HepG2 (cell line): Measurements from ENCODE around the gene DHRS4L2. TPM values are rescaled to one million over a fixed set of nuclear protein-coding genes. Genes with fewer than 3 reads are reported as not detected.
"Not testable (repeated sequence)": the region's sequence is repeated elsewhere in the genome, so short reads cannot be mapped to it uniquely, and the experiment has no call there.

Experiments used
- KAT8 ChIP-seq: IDR thresholded peaks from 2 replicates; pipeline ENCODE4 v1.6.1; 2016; ENCODE audit warnings: missing genetic modification reagents, missing compliant biosample characterization
- NONO ChIP-seq, 2 experiments: fragments of 450-650 bp in 1 of 2; sonication (generic) in 1 of 2; formaldehyde crosslinking in 1 of 2; IDR thresholded peaks in 1 of 2; conservative IDR thresholded peaks in 1 of 2; 2 replicates each; pipeline versions ENCODE4 v1.6.1 to v1.8.0; 2017 to 2022; ENCODE audit warnings: mild to moderate bottlenecking in 1 of 2, missing genetic modification reagents in 1 of 2, moderate library complexity in 1 of 2
- SP1 ChIP-seq, 2 experiments: fragments of 450-650 bp in 1 of 2; sonication (generic) in 1 of 2; formaldehyde crosslinking in 1 of 2; IDR thresholded peaks; 2 replicates each; pipeline versions ENCODE4 v1.4.0 to v1.6.1; 2016 to 2020; ENCODE audit warnings: missing genetic modification reagents in 1 of 2
- SP5 ChIP-seq: IDR thresholded peaks from 2 replicates; pipeline ENCODE4 v1.6.1; 2016; ENCODE audit warnings: low read depth, borderline replicate concordance
- YEATS2 ChIP-seq: sonication (generic); formaldehyde crosslinking; IDR thresholded peaks from 2 replicates; pipeline ENCODE4 v1.4.0; 2020; ENCODE audit warnings: missing genetic modification reagents, borderline replicate concordance
- ZFP36L1 ChIP-seq: sonication (generic); formaldehyde crosslinking; IDR thresholded peaks from 2 replicates; pipeline ENCODE4 v1.8.0; 2022; ENCODE audit warnings: mild to moderate bottlenecking, missing genetic modification reagents, moderate library complexity
- ZMYM3 ChIP-seq: sonication (generic); formaldehyde crosslinking; IDR thresholded peaks from 2 replicates; pipeline ENCODE4 v1.5.1; 2020; ENCODE audit warnings: mild to moderate bottlenecking, missing genetic modification reagents
- ZNF326 ChIP-seq: sonication (generic); formaldehyde crosslinking; IDR thresholded peaks from 2 replicates; pipeline ENCODE4 v1.4.0; 2020; ENCODE audit warnings: missing genetic modification reagents, borderline replicate concordance
- ZNF724P ChIP-seq: sonication (generic); formaldehyde crosslinking; IDR thresholded peaks from 2 replicates; pipeline ENCODE4 v1.8.0; 2022; ENCODE audit warnings: missing genetic modification reagents, borderline replicate concordance
- ZNF746 ChIP-seq: sonication (generic); formaldehyde crosslinking; IDR thresholded peaks from 2 replicates; pipeline ENCODE4 v1.8.0; 2022; ENCODE audit warnings: mild to moderate bottlenecking, missing genetic modification reagents
- ZNF749 ChIP-seq: sonication (generic); formaldehyde crosslinking; IDR thresholded peaks from 2 replicates; pipeline ENCODE4 v1.8.0; 2022; ENCODE audit warnings: mild to moderate bottlenecking, missing genetic modification reagents, moderate library complexity, borderline replicate concordance
- ZNF792 ChIP-seq: IDR thresholded peaks from 2 replicates; pipeline ENCODE4 v1.6.1; 2016
- polyA plus RNA-seq, 8 experiments: library from polyadenylated mRNA; depleted of rRNA in 3 of 8; stranded (reverse) in 7 of 8; unstranded in 1 of 8; fragments of >200 nt; fragmentation: Illumina TruSeq in 4 of 8; extraction: Trizol in 4 of 8; gene quantifications; 2 replicates each; pipeline versions ENCODE4 v1.2.1 to v1.2.3, GENCODE V29; 2011 to 2016; ENCODE audit warnings: low read depth in 4 of 8, missing spikeins in 1 of 8, mixed read lengths in 1 of 8; ENCODE audit not compliant: insufficient read depth in 1 of 8
- total RNA-seq, 5 experiments: library from RNA; depleted of rRNA; stranded (reverse); fragments of >200 nt; fragmentation: Illumina TruSeq; extraction: Trizol; gene quantifications; 2 replicates each; pipeline ENCODE4 v1.2.3, GENCODE V29; 2016; ENCODE audit warnings: low read depth in 1 of 5
- TF ChIP-seq, protein P1 (sequence below): sonication (generic); formaldehyde crosslinking; IDR thresholded peaks from 2 replicates; pipeline ENCODE4 v1.4.0; 2020; ENCODE audit warnings: mild to moderate bottlenecking, missing genetic modification reagents
- TF ChIP-seq, protein P2 (sequence below): sonication (generic); formaldehyde crosslinking; IDR thresholded peaks from 2 replicates; pipeline ENCODE4 v1.8.1; 2022; ENCODE audit warnings: mild to moderate bottlenecking, missing genetic modification reagents
- TF ChIP-seq, protein P3 (sequence below): sonication (generic); formaldehyde crosslinking; IDR thresholded peaks from 2 replicates; pipeline ENCODE4 v1.5.0; 2020; ENCODE audit warnings: mild to moderate bottlenecking, missing genetic modification reagents, borderline replicate concordance
- TF ChIP-seq, protein P4 (sequence below): IDR thresholded peaks from 2 replicates; pipeline ENCODE4 v1.6.1; 2016
- TF ChIP-seq, protein P5 (sequence below): sonication (generic); formaldehyde crosslinking; IDR thresholded peaks from 2 replicates; pipeline ENCODE4 v1.8.1; 2023; ENCODE audit warnings: missing genetic modification reagents, mild to moderate bottlenecking, borderline replicate concordance
- TF ChIP-seq, protein P6 (sequence below): sonication (generic); IDR thresholded peaks from 2 replicates; pipeline ENCODE4 v1.6.1; 2016; ENCODE audit warnings: low read depth, borderline replicate concordance

DHRS4L2 gene
- total and polyA plus RNA-seq, 2 of the 13 experiments (the other 11 are each of a cell fraction or from before 2014, with no cell fraction given): 24.7 to 38.2 TPM

DNA sequence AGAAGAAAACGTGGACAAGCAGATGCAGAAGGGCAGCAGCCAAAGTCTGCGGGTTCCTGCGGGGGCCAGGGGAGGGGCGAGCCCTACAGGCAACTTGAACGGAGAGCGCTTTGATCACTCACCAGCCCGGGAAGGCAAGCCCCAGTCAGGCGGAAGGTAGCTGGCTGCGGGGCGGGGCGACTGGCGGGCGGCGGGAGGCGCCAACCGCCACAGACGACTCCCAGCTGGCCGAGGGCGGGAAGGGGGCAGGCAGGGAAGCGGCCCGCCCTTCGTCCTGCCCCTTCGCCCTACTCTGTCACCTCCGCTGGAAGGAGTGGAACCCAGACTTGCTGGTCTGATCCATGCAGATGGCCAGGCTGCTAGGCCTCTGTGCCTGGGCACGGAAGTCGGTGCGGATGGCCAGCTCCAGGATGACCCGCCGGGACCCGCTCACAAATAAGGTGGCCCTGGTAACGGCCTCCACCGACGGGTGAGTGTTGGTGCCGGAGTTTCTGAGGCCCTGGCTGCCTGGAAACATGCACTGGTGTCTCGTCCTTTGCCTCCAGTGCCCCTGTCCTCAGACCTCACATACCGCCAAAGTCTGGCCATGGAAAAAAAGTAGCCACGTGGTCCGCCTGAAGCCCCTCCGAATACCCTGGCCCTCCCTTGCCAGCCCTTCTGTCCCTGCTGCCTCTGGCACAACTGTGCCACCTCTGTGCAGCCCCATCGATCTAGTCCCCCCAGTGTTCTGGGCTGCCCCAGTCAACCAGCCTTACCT, at the start of gene DHRS4L2 (continued):
- TF ChIP-seq ZNF326 (CRISPR knock-in tag) (0 out of 2 replicates have a peak, but pooled peaks have one; percentile 42), ZFP36L1 (CRISPR knock-in tag) (peak; percentile 84), SP5 (CRISPR knock-in tag) (peak; percentile 86), ZNF792 (CRISPR knock-in tag) (peak; percentile 60; the same call in 1 of the 2 replicates), SP1 (CRISPR knock-in tag; IDR thresholded peaks at IDR 0.05) (peak; percentile 86), KAT8 (CRISPR knock-in tag) (peak; percentile 60), ZNF746 (peak; percentile 90), YEATS2 (CRISPR knock-in tag) (peak; percentile 72), ZNF724P (CRISPR knock-in tag) (peak; percentile 80; the same call in 1 of the 2 replicates), ZMYM3 (CRISPR knock-in tag) (peak; percentile 90), ZNF749 (CRISPR knock-in tag) (peak; percentile 91; the same call in 1 of the 2 replicates), NONO (CRISPR knock-in tag; conservative IDR thresholded peaks at IDR 0.05) (peak; percentile 75)
- TF ChIP-seq, protein P1, sequence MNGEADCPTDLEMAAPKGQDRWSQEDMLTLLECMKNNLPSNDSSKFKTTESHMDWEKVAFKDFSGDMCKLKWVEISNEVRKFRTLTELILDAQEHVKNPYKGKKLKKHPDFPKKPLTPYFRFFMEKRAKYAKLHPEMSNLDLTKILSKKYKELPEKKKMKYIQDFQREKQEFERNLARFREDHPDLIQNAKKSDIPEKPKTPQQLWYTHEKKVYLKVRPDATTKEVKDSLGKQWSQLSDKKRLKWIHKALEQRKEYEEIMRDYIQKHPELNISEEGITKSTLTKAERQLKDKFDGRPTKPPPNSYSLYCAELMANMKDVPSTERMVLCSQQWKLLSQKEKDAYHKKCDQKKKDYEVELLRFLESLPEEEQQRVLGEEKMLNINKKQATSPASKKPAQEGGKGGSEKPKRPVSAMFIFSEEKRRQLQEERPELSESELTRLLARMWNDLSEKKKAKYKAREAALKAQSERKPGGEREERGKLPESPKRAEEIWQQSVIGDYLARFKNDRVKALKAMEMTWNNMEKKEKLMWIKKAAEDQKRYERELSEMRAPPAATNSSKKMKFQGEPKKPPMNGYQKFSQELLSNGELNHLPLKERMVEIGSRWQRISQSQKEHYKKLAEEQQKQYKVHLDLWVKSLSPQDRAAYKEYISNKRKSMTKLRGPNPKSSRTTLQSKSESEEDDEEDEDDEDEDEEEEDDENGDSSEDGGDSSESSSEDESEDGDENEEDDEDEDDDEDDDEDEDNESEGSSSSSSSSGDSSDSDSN (CRISPR knock-in tag): peak; percentile 99
- not testable (repeated sequence) for TF ChIP-seq SP1, NONO (IDR thresholded peaks at IDR 0.05)
- TF ChIP-seq, protein P2, sequence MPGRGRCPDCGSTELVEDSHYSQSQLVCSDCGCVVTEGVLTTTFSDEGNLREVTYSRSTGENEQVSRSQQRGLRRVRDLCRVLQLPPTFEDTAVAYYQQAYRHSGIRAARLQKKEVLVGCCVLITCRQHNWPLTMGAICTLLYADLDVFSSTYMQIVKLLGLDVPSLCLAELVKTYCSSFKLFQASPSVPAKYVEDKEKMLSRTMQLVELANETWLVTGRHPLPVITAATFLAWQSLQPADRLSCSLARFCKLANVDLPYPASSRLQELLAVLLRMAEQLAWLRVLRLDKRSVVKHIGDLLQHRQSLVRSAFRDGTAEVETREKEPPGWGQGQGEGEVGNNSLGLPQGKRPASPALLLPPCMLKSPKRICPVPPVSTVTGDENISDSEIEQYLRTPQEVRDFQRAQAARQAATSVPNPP (CRISPR knock-in tag): 0 out of 2 replicates have a peak, but pooled peaks have one; percentile 55
- TF ChIP-seq, protein P3, sequence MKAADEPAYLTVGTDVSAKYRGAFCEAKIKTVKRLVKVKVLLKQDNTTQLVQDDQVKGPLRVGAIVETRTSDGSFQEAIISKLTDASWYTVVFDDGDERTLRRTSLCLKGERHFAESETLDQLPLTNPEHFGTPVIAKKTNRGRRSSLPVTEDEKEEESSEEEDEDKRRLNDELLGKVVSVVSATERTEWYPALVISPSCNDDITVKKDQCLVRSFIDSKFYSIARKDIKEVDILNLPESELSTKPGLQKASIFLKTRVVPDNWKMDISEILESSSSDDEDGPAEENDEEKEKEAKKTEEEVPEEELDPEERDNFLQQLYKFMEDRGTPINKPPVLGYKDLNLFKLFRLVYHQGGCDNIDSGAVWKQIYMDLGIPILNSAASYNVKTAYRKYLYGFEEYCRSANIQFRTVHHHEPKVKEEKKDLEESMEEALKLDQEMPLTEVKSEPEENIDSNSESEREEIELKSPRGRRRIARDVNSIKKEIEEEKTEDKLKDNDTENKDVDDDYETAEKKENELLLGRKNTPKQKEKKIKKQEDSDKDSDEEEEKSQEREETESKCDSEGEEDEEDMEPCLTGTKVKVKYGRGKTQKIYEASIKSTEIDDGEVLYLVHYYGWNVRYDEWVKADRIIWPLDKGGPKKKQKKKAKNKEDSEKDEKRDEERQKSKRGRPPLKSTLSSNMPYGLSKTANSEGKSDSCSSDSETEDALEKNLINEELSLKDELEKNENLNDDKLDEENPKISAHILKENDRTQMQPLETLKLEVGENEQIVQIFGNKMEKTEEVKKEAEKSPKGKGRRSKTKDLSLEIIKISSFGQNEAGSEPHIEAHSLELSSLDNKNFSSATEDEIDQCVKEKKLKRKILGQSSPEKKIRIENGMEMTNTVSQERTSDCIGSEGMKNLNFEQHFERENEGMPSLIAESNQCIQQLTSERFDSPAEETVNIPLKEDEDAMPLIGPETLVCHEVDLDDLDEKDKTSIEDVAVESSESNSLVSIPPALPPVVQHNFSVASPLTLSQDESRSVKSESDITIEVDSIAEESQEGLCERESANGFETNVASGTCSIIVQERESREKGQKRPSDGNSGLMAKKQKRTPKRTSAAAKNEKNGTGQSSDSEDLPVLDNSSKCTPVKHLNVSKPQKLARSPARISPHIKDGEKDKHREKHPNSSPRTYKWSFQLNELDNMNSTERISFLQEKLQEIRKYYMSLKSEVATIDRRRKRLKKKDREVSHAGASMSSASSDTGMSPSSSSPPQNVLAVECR: peak; percentile 96
- TF ChIP-seq, protein P4, sequence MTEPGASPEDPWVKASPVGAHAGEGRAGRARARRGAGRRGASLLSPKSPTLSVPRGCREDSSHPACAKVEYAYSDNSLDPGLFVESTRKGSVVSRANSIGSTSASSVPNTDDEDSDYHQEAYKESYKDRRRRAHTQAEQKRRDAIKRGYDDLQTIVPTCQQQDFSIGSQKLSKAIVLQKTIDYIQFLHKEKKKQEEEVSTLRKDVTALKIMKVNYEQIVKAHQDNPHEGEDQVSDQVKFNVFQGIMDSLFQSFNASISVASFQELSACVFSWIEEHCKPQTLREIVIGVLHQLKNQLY (CRISPR knock-in tag): 0 out of 2 replicates have a peak, but pooled peaks have one; percentile 24
- TF ChIP-seq, protein P5, sequence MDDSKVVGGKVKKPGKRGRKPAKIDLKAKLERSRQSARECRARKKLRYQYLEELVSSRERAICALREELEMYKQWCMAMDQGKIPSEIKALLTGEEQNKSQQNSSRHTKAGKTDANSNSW: peak; percentile 90; the same call in 1 of the 2 replicates
- TF ChIP-seq, protein P6, sequence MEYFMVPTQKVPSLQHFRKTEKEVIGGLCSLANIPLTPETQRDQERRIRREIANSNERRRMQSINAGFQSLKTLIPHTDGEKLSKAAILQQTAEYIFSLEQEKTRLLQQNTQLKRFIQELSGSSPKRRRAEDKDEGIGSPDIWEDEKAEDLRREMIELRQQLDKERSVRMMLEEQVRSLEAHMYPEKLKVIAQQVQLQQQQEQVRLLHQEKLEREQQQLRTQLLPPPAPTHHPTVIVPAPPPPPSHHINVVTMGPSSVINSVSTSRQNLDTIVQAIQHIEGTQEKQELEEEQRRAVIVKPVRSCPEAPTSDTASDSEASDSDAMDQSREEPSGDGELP: peak; percentile 98
